HEK293 (cell line): Measurements from ENCODE around the gene JMJD6.

Experiments
- CTCF ChIA-PET: fragments of 350-600 bp; formaldehyde crosslinking; extraction: SDS; loops from one replicate; lab custom pipeline; 2021; ENCODE audit warnings: antibody characterized with exemption; lab: Yijun Ruan, JAX
- POLR2A ChIA-PET: fragments of 300-600 bp; formaldehyde crosslinking; extraction: SDS; loops from one replicate; lab custom pipeline; 2020; ENCODE audit warnings: antibody characterized with exemption, inconsistent platforms; lab: Yijun Ruan, JAX
- H3K27ac ChIP-seq: fragments of 200-500 bp; sonication (Bioruptor generic); 2 replicates; pipeline ENCODE4 v1.5.1; 2014; ENCODE audit warnings: low read depth, low read length, control low read depth, inconsistent platforms; ENCODE audit errors: extremely low read depth
- H3K36me3 ChIP-seq, 2 experiments: fragments of 200-500 bp in 1 of 2; sonication (Bioruptor generic) in 1 of 2; 1 replicate in 1 of 2; 2 replicates in 1 of 2; pipeline ENCODE4 v1.5.1; 2014 to 2017; ENCODE audit warnings: inconsistent platforms in 2 of 2, low read length in 2 of 2; ENCODE audit not compliant: control insufficient read depth in 2 of 2, insufficient read depth in 1 of 2
- H3K4me1 ChIP-seq: fragments of 200-500 bp; sonication (Bioruptor generic); 2 replicates; pipeline ENCODE4 v1.5.1; 2014; ENCODE audit warnings: mild to moderate bottlenecking, low read length, inconsistent platforms; ENCODE audit not compliant: control insufficient read depth, insufficient read depth
- H3K4me3 ChIP-seq: 2 replicates; pipeline ENCODE4 v1.5.1; 2011; ENCODE audit warnings: low read depth, mild to moderate bottlenecking, control low read depth, low read length, moderate library complexity
- H3K9me3 ChIP-seq: fragments of 200-500 bp; sonication (Bioruptor generic); 2 replicates; pipeline ENCODE4 v1.5.1; 2014; ENCODE audit warnings: low read depth, low read length, inconsistent platforms; ENCODE audit not compliant: control insufficient read depth, insufficient read depth
- ELK4 ChIP-seq: IDR thresholded peaks from 2 replicates; pipeline ENCODE4 v1.6.1; 2011; ENCODE audit warnings: mild to moderate bottlenecking, low read depth, low read length, borderline replicate concordance
- FEZF1 ChIP-seq: fragments of 450-650 bp; formaldehyde crosslinking; IDR thresholded peaks from 2 replicates; pipeline ENCODE4 v1.5.1; 2016; ENCODE audit warnings: missing biosample characterization, missing genetic modification characterization
- GFI1B ChIP-seq: fragments of 450-650 bp; formaldehyde crosslinking; IDR thresholded peaks from 2 replicates; pipeline ENCODE4 v1.5.1; 2016; ENCODE audit warnings: missing biosample characterization, missing genetic modification characterization
- GLI4 ChIP-seq: fragments of 450-650 bp; formaldehyde crosslinking; IDR thresholded peaks from 2 replicates; pipeline ENCODE4 v1.5.1; 2016; ENCODE audit warnings: missing biosample characterization, missing genetic modification characterization
- GLIS1 ChIP-seq: fragments of 450-650 bp; formaldehyde crosslinking; IDR thresholded peaks from 2 replicates; pipeline ENCODE4 v1.5.1; 2016; ENCODE audit warnings: missing biosample characterization, missing genetic modification characterization
- KLF8 ChIP-seq: fragments of 450-650 bp; formaldehyde crosslinking; IDR thresholded peaks from 2 replicates; pipeline ENCODE4 v1.5.1; 2016; ENCODE audit warnings: missing biosample characterization, missing genetic modification characterization
- PRDM10 ChIP-seq: fragments of 450-650 bp; formaldehyde crosslinking; IDR thresholded peaks from 2 replicates; pipeline ENCODE4 v1.5.1; 2016; ENCODE audit warnings: missing biosample characterization, missing genetic modification characterization
- ZEB2 ChIP-seq: fragments of 450-650 bp; formaldehyde crosslinking; IDR thresholded peaks from 2 replicates; pipeline ENCODE4 v1.5.1; 2016; ENCODE audit warnings: missing biosample characterization, missing genetic modification characterization
- ZNF18 ChIP-seq: fragments of 450-650 bp; formaldehyde crosslinking; IDR thresholded peaks from 2 replicates; pipeline ENCODE4 v1.5.1; 2016; ENCODE audit warnings: missing biosample characterization, missing genetic modification characterization
- ZNF248 ChIP-seq: fragments of 450-650 bp; formaldehyde crosslinking; IDR thresholded peaks from 2 replicates; pipeline ENCODE4 v1.5.1; 2017; ENCODE audit warnings: missing biosample characterization, missing genetic modification characterization
- ZNF394 ChIP-seq: fragments of 450-650 bp; formaldehyde crosslinking; IDR thresholded peaks from 2 replicates; pipeline ENCODE4 v1.5.1; 2016; ENCODE audit warnings: missing biosample characterization, missing genetic modification characterization, mild to moderate bottlenecking, moderate library complexity, borderline replicate concordance
- ZNF404 ChIP-seq: fragments of 450-650 bp; formaldehyde crosslinking; IDR thresholded peaks from 2 replicates; pipeline ENCODE4 v1.5.1; 2017; ENCODE audit warnings: missing biosample characterization, missing genetic modification characterization
- ZNF555 ChIP-seq: fragments of 450-650 bp; formaldehyde crosslinking; conservative IDR thresholded peaks from 2 replicates; pipeline ENCODE4 v1.5.1; 2017; ENCODE audit warnings: missing biosample characterization, mild to moderate bottlenecking, missing genetic modification characterization, inconsistent platforms
- ZNF561 ChIP-seq: fragments of 450-650 bp; IDR thresholded peaks from 2 replicates; pipeline ENCODE4 v1.5.1; 2018; ENCODE audit warnings: missing biosample characterization, missing genetic modification characterization, borderline replicate concordance
- ZNF701 ChIP-seq: fragments of 450-650 bp; formaldehyde crosslinking; IDR thresholded peaks from 2 replicates; pipeline ENCODE4 v1.5.1; 2016; ENCODE audit warnings: missing biosample characterization, missing genetic modification characterization
- ZNF777 ChIP-seq: fragments of 450-650 bp; formaldehyde crosslinking; IDR thresholded peaks from 2 replicates; pipeline ENCODE4 v1.5.1; 2017; ENCODE audit warnings: missing biosample characterization, missing genetic modification characterization, borderline replicate concordance
- ZNF837 ChIP-seq: fragments of 450-650 bp; formaldehyde crosslinking; IDR thresholded peaks from 2 replicates; pipeline ENCODE4 v1.5.1; 2016; ENCODE audit warnings: missing biosample characterization, missing genetic modification characterization
- TF ChIP-seq, protein P1 (sequence below): fragments of 450-650 bp; formaldehyde crosslinking; IDR thresholded peaks from 2 replicates; pipeline ENCODE4 v1.5.1; 2017; ENCODE audit warnings: missing biosample characterization, mild to moderate bottlenecking, missing genetic modification characterization, moderate library complexity
- TF ChIP-seq, protein P2 (sequence below): sonication (generic); formaldehyde crosslinking; IDR thresholded peaks from 2 replicates; pipeline ENCODE4 v1.8.1; 2022; ENCODE audit warnings: mild to moderate bottlenecking, moderate library complexity, missing genetic modification reagents

The JMJD6 gene

DNA sequence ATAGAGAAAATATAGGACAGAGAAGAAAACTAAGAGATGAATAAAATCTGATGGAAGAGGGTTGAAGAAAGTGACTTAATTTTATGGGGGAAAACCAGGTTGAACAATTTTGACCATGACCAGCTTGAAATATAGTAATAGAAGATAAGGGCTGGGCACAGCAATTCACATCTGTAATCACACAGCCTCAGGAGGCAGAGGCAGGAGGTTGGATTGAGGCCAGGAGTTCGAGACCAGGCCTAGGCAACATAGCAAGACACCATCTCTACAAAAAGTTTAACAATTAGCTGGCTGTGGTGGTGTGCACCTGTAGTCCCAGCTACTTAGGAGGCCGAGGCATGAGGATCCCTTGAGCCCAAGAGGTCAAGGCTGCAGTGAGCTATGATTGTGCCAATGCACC lies 24.3 kb downstream of the JMJD6 start:
- ChIA-PET POLR2A (interaction anchor here (1.1 to 1.8 kb wide), 5 partner anchors 8 to 26 kb away, joined by 3 to 9 read pairs (median 4); partner anchors contain the start of genes JMJD6 and METTL23), CTCF (interaction anchor here (0.7 to 5.1 kb wide), 7 partner anchors 10 to 108 kb away, joined by 3 to 38 read pairs (median 7); no protein-coding TSS in a partner anchor)
- TF ChIP-seq ZNF701 (tag by site-specific recombination): no peak
- TF ChIP-seq PRDM10: no peak
- no peak for TF ChIP-seq ZNF248 (tag by site-specific recombination)
- no peak for TF ChIP-seq KLF8
- TF ChIP-seq GLI4: no peak
- no peak for TF ChIP-seq ZNF404
- TF ChIP-seq GLIS1 (tag by site-specific recombination): no peak
- no peak for TF ChIP-seq ZNF555 (tag by site-specific recombination)
- TF ChIP-seq ZNF837 (tag by site-specific recombination): no peak
- TF ChIP-seq, protein P1, sequence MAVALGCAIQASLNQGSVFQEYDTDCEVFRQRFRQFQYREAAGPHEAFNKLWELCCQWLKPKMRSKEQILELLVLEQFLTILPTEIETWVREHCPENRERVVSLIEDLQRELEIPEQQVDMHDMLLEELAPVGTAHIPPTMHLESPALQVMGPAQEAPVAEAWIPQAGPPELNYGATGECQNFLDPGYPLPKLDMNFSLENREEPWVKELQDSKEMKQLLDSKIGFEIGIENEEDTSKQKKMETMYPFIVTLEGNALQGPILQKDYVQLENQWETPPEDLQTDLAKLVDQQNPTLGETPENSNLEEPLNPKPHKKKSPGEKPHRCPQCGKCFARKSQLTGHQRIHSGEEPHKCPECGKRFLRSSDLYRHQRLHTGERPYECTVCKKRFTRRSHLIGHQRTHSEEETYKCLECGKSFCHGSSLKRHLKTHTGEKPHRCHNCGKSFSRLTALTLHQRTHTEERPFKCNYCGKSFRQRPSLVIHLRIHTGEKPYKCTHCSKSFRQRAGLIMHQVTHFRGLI (tag by site-specific recombination): no peak
- no peak for TF ChIP-seq ZNF394 (tag by site-specific recombination)
- TF ChIP-seq, protein P2, sequence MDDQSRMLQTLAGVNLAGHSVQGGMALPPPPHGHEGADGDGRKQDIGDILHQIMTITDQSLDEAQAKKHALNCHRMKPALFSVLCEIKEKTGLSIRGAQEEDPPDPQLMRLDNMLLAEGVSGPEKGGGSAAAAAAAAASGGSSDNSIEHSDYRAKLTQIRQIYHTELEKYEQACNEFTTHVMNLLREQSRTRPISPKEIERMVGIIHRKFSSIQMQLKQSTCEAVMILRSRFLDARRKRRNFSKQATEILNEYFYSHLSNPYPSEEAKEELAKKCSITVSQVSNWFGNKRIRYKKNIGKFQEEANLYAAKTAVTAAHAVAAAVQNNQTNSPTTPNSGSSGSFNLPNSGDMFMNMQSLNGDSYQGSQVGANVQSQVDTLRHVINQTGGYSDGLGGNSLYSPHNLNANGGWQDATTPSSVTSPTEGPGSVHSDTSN: no peak
- TF ChIP-seq ELK4: no peak
- no peak for TF ChIP-seq ZNF561 (tag by site-specific recombination)
- TF ChIP-seq ZEB2 (tag by site-specific recombination): no peak
- no peak for TF ChIP-seq GFI1B (tag by site-specific recombination)
- TF ChIP-seq ZNF18 (tag by site-specific recombination): no peak
- no peak for TF ChIP-seq FEZF1 (tag by site-specific recombination)
- no peak for TF ChIP-seq ZNF777 (tag by site-specific recombination)
- no peak overlapping the region for H3K27ac ChIP-seq
- H3K9me3 ChIP-seq: no peaks in the 10 kb centered on the region
- H3K4me1 ChIP-seq: peaks cover 36% of the 10 kb centered on the region
- no peak overlapping the region for H3K4me3 ChIP-seq
- H3K36me3 ChIP-seq: peaks cover 0 to 12% of the 10 kb centered on the region in 2 experiments; a peak in 2 of 3 replicates
